Smooth muscle cell (in vitro differentiated cells): ENCODE measurements around the gene MED13L. TPM values are rescaled to one million over a fixed set of nuclear protein-coding genes. Genes with fewer than 3 reads are reported as not detected.
A peak's percentile ranks its signal among the peaks of the same experiment; 100 is the strongest.

Experiments used
- DNase-seq: peaks from one replicate; lab custom pipeline; 2025; ENCODE audit not compliant: unreplicated experiment; lab: John Stamatoyannopoulos, UW
- H2AFZ ChIP-seq: fragments of 200-600 bp; sonication (generic); 2 replicates; pipeline ENCODE4 v1.6.0; 2016; ENCODE audit warnings: antibody characterized with exemption, low read depth, mild to moderate bottlenecking
- H3F3A ChIP-seq: fragments of 200-600 bp; sonication (generic); 2 replicates; pipeline ENCODE4 v1.6.0; 2017; ENCODE audit warnings: antibody characterized with exemption, low read depth
- H3K27ac ChIP-seq: fragments of 200-600 bp; sonication (generic); 2 replicates; pipeline ENCODE4 v1.5.1; 2016; ENCODE audit warnings: low read depth, mild to moderate bottlenecking
- H3K27me3 ChIP-seq: fragments of 200-600 bp; sonication (generic); 2 replicates; pipeline ENCODE4 v1.6.1; 2016; ENCODE audit warnings: low read depth, mild to moderate bottlenecking
- H3K36me3 ChIP-seq: fragments of 200-600 bp; sonication (generic); 2 replicates; pipeline ENCODE4 v1.5.1; 2016; ENCODE audit warnings: low read depth
- H3K4me1 ChIP-seq: fragments of 200-600 bp; sonication (generic); 2 replicates; pipeline ENCODE4 v1.5.1; 2016; ENCODE audit warnings: low read depth
- H3K4me2 ChIP-seq: fragments of 200-600 bp; sonication (generic); 2 replicates; pipeline ENCODE4 v1.6.0; 2016; ENCODE audit warnings: mild to moderate bottlenecking
- H3K4me3 ChIP-seq: fragments of 200-600 bp; sonication (generic); 2 replicates; pipeline ENCODE4 v1.5.1; 2016; ENCODE audit warnings: mild to moderate bottlenecking
- H3K79me2 ChIP-seq: fragments of 200-600 bp; sonication (generic); 2 replicates; pipeline ENCODE4 v1.6.0; 2016; ENCODE audit warnings: low read depth, mild to moderate bottlenecking
- H3K9ac ChIP-seq: fragments of 200-600 bp; sonication (generic); 2 replicates; pipeline ENCODE4 v1.6.0; 2016; ENCODE audit warnings: low read depth
- H3K9me3 ChIP-seq: fragments of 200-600 bp; sonication (generic); replicated peaks from 2 replicates; pipeline ENCODE4 v1.5.1; 2016; ENCODE audit warnings: low read depth
- H4K20me1 ChIP-seq: fragments of 200-600 bp; sonication (generic); 2 replicates; pipeline ENCODE4 v1.6.0; 2016; ENCODE audit warnings: low read depth
- CTCF ChIP-seq: fragments of 200-600 bp; sonication (generic); IDR thresholded peaks from 2 replicates; pipeline ENCODE4 v1.5.1; 2017; ENCODE audit warnings: borderline replicate concordance, mild to moderate bottlenecking, antibody characterized with exemption; ENCODE audit not compliant: insufficient read depth, poor library complexity, severe bottlenecking
- WGBS: methylation state at CpG from one replicate; pipeline ENCODE4 v1.1.7; 2016; ENCODE audit warnings: low lambda C conversion rate; 5-methylcytosine and 5-hydroxymethylcytosine counted together
- polyA plus RNA-seq: library from polyadenylated mRNA; unstranded; fragments of >200 nt; fragmentation: Nextera tagmentation; extraction: Ambion mirVana; gene quantifications from 2 replicates; pipeline ENCODE4 v1.2.1, GENCODE V29; 2016
- total RNA-seq: library from RNA; depleted of rRNA; stranded (reverse); fragments of >200 nt; gene quantifications from 2 replicates; pipeline ENCODE4 v1.2.3, GENCODE V29; 2014

The MED13L gene
- total and polyA plus RNA-seq, 2 experiments from 2014 or later: 13.2 to 74.3 TPM

DNA sequence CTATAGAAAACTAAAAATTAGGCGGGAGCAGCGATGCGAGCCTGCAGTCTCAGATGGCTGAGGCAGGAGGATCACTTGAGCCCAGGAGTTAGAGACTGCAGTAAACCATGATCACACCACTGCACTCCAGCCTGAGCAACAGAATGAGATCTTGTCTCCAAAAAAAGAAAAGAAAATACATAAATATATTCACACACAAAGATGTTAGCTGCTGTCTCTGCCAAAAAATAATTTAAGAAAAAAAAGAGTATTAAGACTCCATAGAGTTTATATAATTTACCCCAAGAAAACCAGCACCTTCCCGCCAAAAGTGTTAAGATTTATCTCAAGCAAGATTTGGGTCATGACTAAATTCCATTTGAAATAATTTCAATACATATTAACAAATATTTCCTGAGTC lies 102.6 kb downstream of the MED13L start:
- TF ChIP-seq CTCF: no peak
- Histone ChIP-seq H3K27me3 (no peaks in the 10 kb centered on the region), H3K27ac (no peak overlapping the region), H4K20me1 (peaks cover 100% of the 10 kb centered on the region), H3K4me3 (no peak overlapping the region), H3K9me3 (no peaks in the 10 kb centered on the region), H2AFZ (no peak overlapping the region), H3K4me2 (no peak overlapping the region), H3K79me2 (peaks cover 96% of the 10 kb centered on the region), H3K36me3 (no peaks in the 10 kb centered on the region), H3K4me1 (peaks cover 15% of the 10 kb centered on the region), H3K9ac (no peak overlapping the region), H3F3A (no peaks in the 10 kb centered on the region)
- 96% methylated on average over 4 of the region's 4 CpGs for WGBS
- no peak for DNase-seq

DNA sequence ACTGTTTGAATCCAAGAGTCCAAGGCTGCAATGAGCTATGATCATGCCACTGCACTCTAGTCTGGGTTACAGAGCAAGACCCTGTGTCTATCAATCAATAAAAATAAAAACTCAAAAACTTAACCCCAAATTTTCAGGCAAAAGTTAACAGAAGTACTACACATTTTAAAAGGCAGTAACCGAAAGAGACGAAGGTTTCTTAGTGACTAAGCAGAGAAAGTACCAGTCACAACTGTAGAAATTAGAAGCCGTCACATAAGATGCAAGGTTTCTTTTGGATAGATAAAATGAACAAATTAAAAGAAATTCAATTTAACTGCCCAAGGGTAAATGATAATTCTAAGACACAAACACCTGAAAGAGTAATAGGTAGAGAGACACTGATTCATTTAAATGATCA lies 103.5 kb downstream of the MED13L start:
- Histone ChIP-seq H3K9ac (no peak overlapping the region), H4K20me1 (peaks cover 100% of the 10 kb centered on the region), H3K27me3 (no peaks in the 10 kb centered on the region), H3K36me3 (no peaks in the 10 kb centered on the region), H3K4me3 (no peak overlapping the region), H2AFZ (no peak overlapping the region), H3F3A (no peaks in the 10 kb centered on the region), H3K9me3 (no peaks in the 10 kb centered on the region), H3K27ac (no peak overlapping the region), H3K4me2 (no peak overlapping the region), H3K4me1 (peaks cover 15% of the 10 kb centered on the region), H3K79me2 (peaks cover 96% of the 10 kb centered on the region)
- 97% methylated on average over 3 of the region's 3 CpGs for WGBS
- TF ChIP-seq CTCF: no peak
- DNase-seq: no peak

DNA sequence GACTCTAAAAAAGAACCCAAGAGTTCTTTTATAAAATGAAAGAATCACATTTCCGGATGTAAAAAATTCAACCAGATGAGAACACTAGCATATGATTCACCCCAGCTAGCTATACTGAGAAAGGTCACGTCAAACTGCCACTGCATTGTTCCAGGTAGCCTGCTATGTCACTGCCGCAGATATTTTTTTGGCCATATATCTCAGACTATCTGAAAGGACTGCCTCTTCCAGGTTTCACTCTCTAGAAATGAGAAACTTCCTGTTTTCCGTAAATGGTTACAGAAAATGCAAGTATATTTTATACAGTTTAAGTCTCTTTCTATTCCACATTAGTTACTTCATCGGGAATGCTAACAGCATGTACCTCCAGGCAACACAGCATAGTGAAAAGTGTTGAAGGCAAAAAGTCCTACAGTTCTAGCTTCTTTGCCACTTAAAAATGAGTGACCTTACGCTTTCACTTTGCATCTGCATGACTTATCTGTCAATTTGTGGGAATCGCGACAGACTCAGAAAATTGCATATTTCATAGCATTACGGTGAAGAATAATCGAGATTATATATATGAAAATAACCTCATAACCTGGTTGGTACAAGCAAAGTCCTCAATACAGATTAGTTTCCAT lies 105.2 kb downstream of the MED13L start:
- Histone ChIP-seq H3K9ac (no peak overlapping the region), H3K4me2 (peak overlapping the region; percentile 61), H3K4me3 (no peak overlapping the region), H3K4me1 (peaks cover 15% of the 10 kb centered on the region), H3K9me3 (no peaks in the 10 kb centered on the region), H3K79me2 (peaks cover 96% of the 10 kb centered on the region), H2AFZ (no peak overlapping the region), H3K27me3 (no peaks in the 10 kb centered on the region), H3F3A (no peaks in the 10 kb centered on the region), H3K27ac (peak overlapping the region; percentile 66), H4K20me1 (peaks cover 92% of the 10 kb centered on the region), H3K36me3 (no peaks in the 10 kb centered on the region)
- TF ChIP-seq CTCF: no peak
- no peak for DNase-seq
- 89% methylated on average over 10 of the region's 10 CpGs for WGBS

DNA sequence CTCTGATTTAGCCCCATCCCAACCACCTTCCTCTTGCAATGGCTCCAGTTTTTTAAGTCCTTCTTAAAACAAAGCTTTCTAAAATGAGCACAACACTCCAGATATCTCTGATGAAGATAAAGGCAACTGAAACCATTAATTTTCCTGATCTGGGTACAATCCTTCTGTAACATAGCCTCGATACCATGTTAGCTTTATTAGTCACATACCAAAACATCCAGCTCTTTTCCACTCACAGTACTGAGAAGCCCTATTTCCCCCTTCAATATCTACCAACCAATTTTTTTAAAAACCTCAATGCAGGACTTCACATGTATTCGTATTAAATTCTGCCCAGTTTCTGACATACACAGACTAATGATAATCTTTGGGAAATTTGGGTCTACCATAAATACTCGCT lies 105.9 kb downstream of the MED13L start:
- peak overlapping the region; percentile 66 for H3K27ac ChIP-seq
- no peak for DNase-seq

More for the DNA sequence above, 105.9 kb downstream of the MED13L start:
- no peaks in the 10 kb centered on the region for H3K36me3 ChIP-seq
- no peak overlapping the region for H2AFZ ChIP-seq
- H3K9me3 ChIP-seq: no peaks in the 10 kb centered on the region
- H3F3A ChIP-seq: no peaks in the 10 kb centered on the region
- no peak overlapping the region for H3K4me3 ChIP-seq
- H3K4me2 ChIP-seq: peak overlapping the region; percentile 61
- peaks cover 90% of the 10 kb centered on the region for H4K20me1 ChIP-seq
- H3K4me1 ChIP-seq: peaks cover 15% of the 10 kb centered on the region
- WGBS: 61% methylated on average over 3 of the region's 3 CpGs
- peaks cover 96% of the 10 kb centered on the region for H3K79me2 ChIP-seq
- H3K27me3 ChIP-seq: no peaks in the 10 kb centered on the region
- no peak overlapping the region for H3K9ac ChIP-seq
- TF ChIP-seq CTCF: no peak
